Mammary epithelial cell (primary cell): ENCODE data around the gene PRR5.

Experiments used
- CTCF ChIP-seq, 2 donors: IDR thresholded peaks in 1 of 2; conservative IDR thresholded peaks in 1 of 2; 2 replicates each; pipeline ENCODE4 v1.5.1; 2011 to 2012; ENCODE audit warnings: inconsistent platforms in 2 of 2, low read length in 2 of 2, mild to moderate bottlenecking in 2 of 2, control low read depth in 1 of 2, low read depth in 1 of 2; ENCODE audit not compliant: insufficient read depth in 1 of 2; ENCODE audit errors: extremely low read depth in 1 of 2
- EZH2 ChIP-seq: IDR thresholded peaks from 2 replicates; pipeline ENCODE4 v1.6.1; 2012; ENCODE audit warnings: low read length, inconsistent platforms, borderline replicate concordance

- no peak for TF ChIP-seq CTCF (conservative IDR thresholded peaks at IDR 0.05 in 1 of 2, IDR thresholded peaks at IDR 0.05 in 1 of 2; ENCODE audit: extremely low read depth in 1 of 2, insufficient read depth in 1 of 2, low read depth in 1 of 2, low read length in 2 of 2)
- TF ChIP-seq EZH2, result no peak
Observed at GRCh38 chr22:44730022-44730393, 28.0 kb downstream of the PRR5 start.
